HEK293 (cell line): Measurements from ENCODE around the gene PRSS23.

Source experiments
- EGR2 ChIP-seq: fragments of 450-650 bp; formaldehyde crosslinking; IDR thresholded peaks from 2 replicates; pipeline ENCODE4 v1.5.1; 2016; ENCODE audit warnings: low read depth, missing biosample characterization, missing genetic modification characterization
- GFI1B ChIP-seq: fragments of 450-650 bp; formaldehyde crosslinking; IDR thresholded peaks from 2 replicates; pipeline ENCODE4 v1.5.1; 2016; ENCODE audit warnings: missing biosample characterization, missing genetic modification characterization
- HOXA7 ChIP-seq: sonication (generic); formaldehyde crosslinking; IDR thresholded peaks from 2 replicates; pipeline ENCODE4 v1.8.1; 2022; ENCODE audit warnings: missing genetic modification reagents, borderline replicate concordance
- HOXC10 ChIP-seq: sonication (generic); formaldehyde crosslinking; IDR thresholded peaks from 2 replicates; pipeline ENCODE4 v1.8.1; 2023; ENCODE audit warnings: mild to moderate bottlenecking, missing genetic modification reagents
- MZF1 ChIP-seq: fragments of 450-650 bp; formaldehyde crosslinking; IDR thresholded peaks from 2 replicates; pipeline ENCODE4 v1.5.1; 2017; ENCODE audit warnings: missing biosample characterization, missing genetic modification characterization, borderline replicate concordance
- OVOL3 ChIP-seq: fragments of 450-650 bp; formaldehyde crosslinking; IDR thresholded peaks from 2 replicates; pipeline ENCODE4 v1.5.1; 2016; ENCODE audit warnings: missing biosample characterization, missing genetic modification characterization
- SP3 ChIP-seq: fragments of 450-650 bp; formaldehyde crosslinking; IDR thresholded peaks from 2 replicates; pipeline ENCODE4 v1.5.1; 2016; ENCODE audit warnings: missing biosample characterization, missing genetic modification characterization
- SP7 ChIP-seq: fragments of 450-650 bp; formaldehyde crosslinking; IDR thresholded peaks from 2 replicates; pipeline ENCODE4 v1.5.1; 2016; ENCODE audit warnings: missing biosample characterization, missing genetic modification characterization
- TCF7L2 ChIP-seq: IDR thresholded peaks from 2 replicates; pipeline ENCODE4 v1.6.1; 2011; ENCODE audit warnings: low read depth, mild to moderate bottlenecking, inconsistent platforms, low read length, moderate library complexity, borderline replicate concordance
- TRIM28 ChIP-seq: IDR thresholded peaks from 2 replicates; pipeline ENCODE4 v1.6.1; 2011; ENCODE audit warnings: low read length, control low read depth, borderline replicate concordance
- YY1 ChIP-seq: fragments of 450-650 bp; formaldehyde crosslinking; IDR thresholded peaks from 2 replicates; pipeline ENCODE4 v1.5.1; 2018; ENCODE audit warnings: missing biosample characterization, missing genetic modification characterization
- ZBTB7A ChIP-seq: fragments of 450-650 bp; formaldehyde crosslinking; IDR thresholded peaks from 2 replicates; pipeline ENCODE4 v1.5.1; 2016; ENCODE audit warnings: low read depth, missing biosample characterization, missing genetic modification characterization
- ZNF112 ChIP-seq: fragments of 450-650 bp; formaldehyde crosslinking; IDR thresholded peaks from 2 replicates; pipeline ENCODE4 v1.5.0; 2017; ENCODE audit warnings: missing biosample characterization, missing genetic modification characterization
- ZNF132 ChIP-seq: fragments of 450-650 bp; formaldehyde crosslinking; IDR thresholded peaks from 2 replicates; pipeline ENCODE4 v1.5.1; 2017; ENCODE audit warnings: missing biosample characterization, missing genetic modification characterization, borderline replicate concordance
- ZNF16 ChIP-seq: fragments of 450-650 bp; formaldehyde crosslinking; IDR thresholded peaks from 2 replicates; pipeline ENCODE4 v1.5.1; 2016; ENCODE audit warnings: low read depth, missing biosample characterization, missing genetic modification characterization
- ZNF211 ChIP-seq: fragments of 450-650 bp; formaldehyde crosslinking; IDR thresholded peaks from 2 replicates; pipeline ENCODE4 v1.5.1; 2016; ENCODE audit warnings: low read depth, missing biosample characterization, missing genetic modification characterization
- ZNF223 ChIP-seq: fragments of 450-650 bp; formaldehyde crosslinking; IDR thresholded peaks from 2 replicates; pipeline ENCODE4 v1.5.1; 2016; ENCODE audit warnings: missing biosample characterization, missing genetic modification characterization
- ZNF335 ChIP-seq: fragments of 450-650 bp; formaldehyde crosslinking; conservative IDR thresholded peaks from 2 replicates; pipeline ENCODE4 v1.5.1; 2016; ENCODE audit warnings: missing biosample characterization, missing genetic modification characterization
- ZNF394 ChIP-seq: fragments of 450-650 bp; formaldehyde crosslinking; IDR thresholded peaks from 2 replicates; pipeline ENCODE4 v1.5.1; 2016; ENCODE audit warnings: missing biosample characterization, missing genetic modification characterization, mild to moderate bottlenecking, moderate library complexity, borderline replicate concordance
- ZNF510 ChIP-seq: fragments of 450-650 bp; formaldehyde crosslinking; IDR thresholded peaks from 2 replicates; pipeline ENCODE4 v1.5.1; 2018; ENCODE audit warnings: mild to moderate bottlenecking, missing genetic modification characterization, missing biosample characterization; ENCODE audit not compliant: insufficient replicate concordance
- ZNF548 ChIP-seq: fragments of 450-650 bp; formaldehyde crosslinking; IDR thresholded peaks from 2 replicates; pipeline ENCODE4 v1.5.1; 2016; ENCODE audit warnings: missing biosample characterization, missing genetic modification characterization
- ZNF549 ChIP-seq: fragments of 450-650 bp; IDR thresholded peaks from 2 replicates; pipeline ENCODE4 v1.5.1; 2018; ENCODE audit warnings: missing biosample characterization, missing genetic modification characterization, mild to moderate bottlenecking, inconsistent platforms, moderate library complexity
- ZNF621 ChIP-seq: fragments of 450-650 bp; formaldehyde crosslinking; IDR thresholded peaks from 2 replicates; pipeline ENCODE4 v1.5.1; 2017; ENCODE audit warnings: missing biosample characterization, missing genetic modification characterization
- ZNF707 ChIP-seq: fragments of 450-650 bp; formaldehyde crosslinking; IDR thresholded peaks from 2 replicates; pipeline ENCODE4 v1.5.1; 2016; ENCODE audit warnings: missing biosample characterization, missing genetic modification characterization
- TF ChIP-seq, protein P1 (sequence below): fragments of 450-650 bp; formaldehyde crosslinking; IDR thresholded peaks from 2 replicates; pipeline ENCODE4 v1.5.1; 2016; ENCODE audit warnings: missing biosample characterization, missing genetic modification characterization
- TF ChIP-seq, protein P2 (sequence below): fragments of 450-650 bp; formaldehyde crosslinking; IDR thresholded peaks from 2 replicates; pipeline ENCODE4 v1.5.1; 2016; ENCODE audit warnings: missing biosample characterization, missing genetic modification characterization
- TF ChIP-seq, protein P3 (sequence below): fragments of 450-650 bp; formaldehyde crosslinking; IDR thresholded peaks from 2 replicates; pipeline ENCODE4 v1.5.1; 2016; ENCODE audit warnings: missing biosample characterization, missing genetic modification characterization
- TF ChIP-seq, protein P4 (sequence below): fragments of 450-650 bp; formaldehyde crosslinking; IDR thresholded peaks from 2 replicates; pipeline ENCODE4 v1.5.1; 2016; ENCODE audit warnings: missing biosample characterization, missing genetic modification characterization
- TF ChIP-seq, protein P5 (sequence below): fragments of 450-650 bp; IDR thresholded peaks from 2 replicates; pipeline ENCODE4 v1.5.1; 2018; ENCODE audit warnings: missing biosample characterization, mild to moderate bottlenecking, missing genetic modification characterization
- TF ChIP-seq, protein P6 (sequence below): fragments of 450-650 bp; formaldehyde crosslinking; IDR thresholded peaks from 2 replicates; pipeline ENCODE4 v1.5.1; 2016; ENCODE audit warnings: missing biosample characterization, missing genetic modification characterization

Gene PRSS23

DNA sequence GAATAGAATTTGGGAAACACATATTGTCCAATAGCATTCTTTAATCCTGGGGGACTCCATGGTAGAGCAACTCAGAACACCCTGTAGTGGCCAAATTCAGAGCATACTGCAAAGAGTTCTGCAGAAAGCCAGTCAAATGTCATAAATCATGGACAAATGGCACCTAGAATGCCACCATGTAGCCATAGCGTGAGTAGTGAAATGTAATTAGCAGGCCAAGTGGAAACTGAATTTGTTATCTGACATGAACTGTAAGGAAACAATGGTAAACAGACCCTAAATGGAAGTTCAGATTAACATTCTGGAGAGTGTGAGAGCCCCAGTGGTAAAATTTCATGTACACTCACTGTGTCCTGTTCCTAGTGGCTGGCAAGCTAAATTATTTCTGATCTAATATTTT, 7.0 kb upstream of the PRSS23 start (continued):
- TF ChIP-seq, protein P1, sequence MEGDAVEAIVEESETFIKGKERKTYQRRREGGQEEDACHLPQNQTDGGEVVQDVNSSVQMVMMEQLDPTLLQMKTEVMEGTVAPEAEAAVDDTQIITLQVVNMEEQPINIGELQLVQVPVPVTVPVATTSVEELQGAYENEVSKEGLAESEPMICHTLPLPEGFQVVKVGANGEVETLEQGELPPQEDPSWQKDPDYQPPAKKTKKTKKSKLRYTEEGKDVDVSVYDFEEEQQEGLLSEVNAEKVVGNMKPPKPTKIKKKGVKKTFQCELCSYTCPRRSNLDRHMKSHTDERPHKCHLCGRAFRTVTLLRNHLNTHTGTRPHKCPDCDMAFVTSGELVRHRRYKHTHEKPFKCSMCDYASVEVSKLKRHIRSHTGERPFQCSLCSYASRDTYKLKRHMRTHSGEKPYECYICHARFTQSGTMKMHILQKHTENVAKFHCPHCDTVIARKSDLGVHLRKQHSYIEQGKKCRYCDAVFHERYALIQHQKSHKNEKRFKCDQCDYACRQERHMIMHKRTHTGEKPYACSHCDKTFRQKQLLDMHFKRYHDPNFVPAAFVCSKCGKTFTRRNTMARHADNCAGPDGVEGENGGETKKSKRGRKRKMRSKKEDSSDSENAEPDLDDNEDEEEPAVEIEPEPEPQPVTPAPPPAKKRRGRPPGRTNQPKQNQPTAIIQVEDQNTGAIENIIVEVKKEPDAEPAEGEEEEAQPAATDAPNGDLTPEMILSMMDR (tag by site-specific recombination): no peak
- TF ChIP-seq ZNF510 (tag by site-specific recombination): no peak
- TF ChIP-seq, protein P2, sequence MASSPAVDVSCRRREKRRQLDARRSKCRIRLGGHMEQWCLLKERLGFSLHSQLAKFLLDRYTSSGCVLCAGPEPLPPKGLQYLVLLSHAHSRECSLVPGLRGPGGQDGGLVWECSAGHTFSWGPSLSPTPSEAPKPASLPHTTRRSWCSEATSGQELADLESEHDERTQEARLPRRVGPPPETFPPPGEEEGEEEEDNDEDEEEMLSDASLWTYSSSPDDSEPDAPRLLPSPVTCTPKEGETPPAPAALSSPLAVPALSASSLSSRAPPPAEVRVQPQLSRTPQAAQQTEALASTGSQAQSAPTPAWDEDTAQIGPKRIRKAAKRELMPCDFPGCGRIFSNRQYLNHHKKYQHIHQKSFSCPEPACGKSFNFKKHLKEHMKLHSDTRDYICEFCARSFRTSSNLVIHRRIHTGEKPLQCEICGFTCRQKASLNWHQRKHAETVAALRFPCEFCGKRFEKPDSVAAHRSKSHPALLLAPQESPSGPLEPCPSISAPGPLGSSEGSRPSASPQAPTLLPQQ: no peak
- TF ChIP-seq ZNF211 (tag by site-specific recombination): no peak
- no peak for TF ChIP-seq ZNF621 (tag by site-specific recombination)
- TF ChIP-seq, protein P3, sequence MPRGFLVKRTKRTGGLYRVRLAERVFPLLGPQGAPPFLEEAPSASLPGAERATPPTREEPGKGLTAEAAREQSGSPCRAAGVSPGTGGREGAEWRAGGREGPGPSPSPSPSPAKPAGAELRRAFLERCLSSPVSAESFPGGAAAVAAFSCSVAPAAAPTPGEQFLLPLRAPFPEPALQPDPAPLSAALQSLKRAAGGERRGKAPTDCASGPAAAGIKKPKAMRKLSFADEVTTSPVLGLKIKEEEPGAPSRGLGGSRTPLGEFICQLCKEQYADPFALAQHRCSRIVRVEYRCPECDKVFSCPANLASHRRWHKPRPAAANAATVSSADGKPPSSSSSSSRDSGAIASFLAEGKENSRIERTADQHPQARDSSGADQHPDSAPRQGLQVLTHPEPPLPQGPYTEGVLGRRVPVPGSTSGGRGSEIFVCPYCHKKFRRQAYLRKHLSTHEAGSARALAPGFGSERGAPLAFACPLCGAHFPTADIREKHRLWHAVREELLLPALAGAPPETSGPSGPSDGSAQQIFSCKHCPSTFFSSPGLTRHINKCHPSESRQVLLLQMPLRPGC (tag by site-specific recombination): 0 out of 2 replicates have a peak, but pooled peaks have one; percentile 22
- no peak for TF ChIP-seq ZNF223
- no peak for TF ChIP-seq OVOL3 (tag by site-specific recombination)
- no peak for TF ChIP-seq TCF7L2
- TF ChIP-seq ZNF335: no peak
- no peak for TF ChIP-seq ZNF16 (tag by site-specific recombination)
- TF ChIP-seq TRIM28: peak; percentile 71; the same call in 1 of the 2 replicates
- no peak for TF ChIP-seq EGR2 (tag by site-specific recombination)
- TF ChIP-seq YY1 (tag by site-specific recombination): no peak
- TF ChIP-seq MZF1 (tag by site-specific recombination): no peak
- no peak for TF ChIP-seq ZNF394 (tag by site-specific recombination)
- TF ChIP-seq ZNF548 (tag by site-specific recombination): no peak
- TF ChIP-seq HOXA7 (CRISPR knock-in tag): no peak
- no peak for TF ChIP-seq ZBTB7A (tag by site-specific recombination)
- peak; percentile 79 for TF ChIP-seq SP7
- TF ChIP-seq, protein P4, sequence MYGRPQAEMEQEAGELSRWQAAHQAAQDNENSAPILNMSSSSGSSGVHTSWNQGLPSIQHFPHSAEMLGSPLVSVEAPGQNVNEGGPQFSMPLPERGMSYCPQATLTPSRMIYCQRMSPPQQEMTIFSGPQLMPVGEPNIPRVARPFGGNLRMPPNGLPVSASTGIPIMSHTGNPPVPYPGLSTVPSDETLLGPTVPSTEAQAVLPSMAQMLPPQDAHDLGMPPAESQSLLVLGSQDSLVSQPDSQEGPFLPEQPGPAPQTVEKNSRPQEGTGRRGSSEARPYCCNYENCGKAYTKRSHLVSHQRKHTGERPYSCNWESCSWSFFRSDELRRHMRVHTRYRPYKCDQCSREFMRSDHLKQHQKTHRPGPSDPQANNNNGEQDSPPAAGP (tag by site-specific recombination): no peak
- no peak for TF ChIP-seq ZNF707 (tag by site-specific recombination)
- TF ChIP-seq, protein P5, sequence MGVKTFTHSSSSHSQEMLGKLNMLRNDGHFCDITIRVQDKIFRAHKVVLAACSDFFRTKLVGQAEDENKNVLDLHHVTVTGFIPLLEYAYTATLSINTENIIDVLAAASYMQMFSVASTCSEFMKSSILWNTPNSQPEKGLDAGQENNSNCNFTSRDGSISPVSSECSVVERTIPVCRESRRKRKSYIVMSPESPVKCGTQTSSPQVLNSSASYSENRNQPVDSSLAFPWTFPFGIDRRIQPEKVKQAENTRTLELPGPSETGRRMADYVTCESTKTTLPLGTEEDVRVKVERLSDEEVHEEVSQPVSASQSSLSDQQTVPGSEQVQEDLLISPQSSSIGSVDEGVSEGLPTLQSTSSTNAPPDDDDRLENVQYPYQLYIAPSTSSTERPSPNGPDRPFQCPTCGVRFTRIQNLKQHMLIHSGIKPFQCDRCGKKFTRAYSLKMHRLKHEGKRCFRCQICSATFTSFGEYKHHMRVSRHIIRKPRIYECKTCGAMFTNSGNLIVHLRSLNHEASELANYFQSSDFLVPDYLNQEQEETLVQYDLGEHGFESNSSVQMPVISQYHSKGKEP: peak; percentile 39; the same call in 1 of the 2 replicates
- TF ChIP-seq GFI1B: no peak
- TF ChIP-seq ZNF549 (tag by site-specific recombination): no peak
- TF ChIP-seq ZNF112 (tag by site-specific recombination): no peak
- TF ChIP-seq ZNF132 (tag by site-specific recombination): no peak
- TF ChIP-seq HOXC10 (CRISPR knock-in tag): no peak
- TF ChIP-seq, protein P6, sequence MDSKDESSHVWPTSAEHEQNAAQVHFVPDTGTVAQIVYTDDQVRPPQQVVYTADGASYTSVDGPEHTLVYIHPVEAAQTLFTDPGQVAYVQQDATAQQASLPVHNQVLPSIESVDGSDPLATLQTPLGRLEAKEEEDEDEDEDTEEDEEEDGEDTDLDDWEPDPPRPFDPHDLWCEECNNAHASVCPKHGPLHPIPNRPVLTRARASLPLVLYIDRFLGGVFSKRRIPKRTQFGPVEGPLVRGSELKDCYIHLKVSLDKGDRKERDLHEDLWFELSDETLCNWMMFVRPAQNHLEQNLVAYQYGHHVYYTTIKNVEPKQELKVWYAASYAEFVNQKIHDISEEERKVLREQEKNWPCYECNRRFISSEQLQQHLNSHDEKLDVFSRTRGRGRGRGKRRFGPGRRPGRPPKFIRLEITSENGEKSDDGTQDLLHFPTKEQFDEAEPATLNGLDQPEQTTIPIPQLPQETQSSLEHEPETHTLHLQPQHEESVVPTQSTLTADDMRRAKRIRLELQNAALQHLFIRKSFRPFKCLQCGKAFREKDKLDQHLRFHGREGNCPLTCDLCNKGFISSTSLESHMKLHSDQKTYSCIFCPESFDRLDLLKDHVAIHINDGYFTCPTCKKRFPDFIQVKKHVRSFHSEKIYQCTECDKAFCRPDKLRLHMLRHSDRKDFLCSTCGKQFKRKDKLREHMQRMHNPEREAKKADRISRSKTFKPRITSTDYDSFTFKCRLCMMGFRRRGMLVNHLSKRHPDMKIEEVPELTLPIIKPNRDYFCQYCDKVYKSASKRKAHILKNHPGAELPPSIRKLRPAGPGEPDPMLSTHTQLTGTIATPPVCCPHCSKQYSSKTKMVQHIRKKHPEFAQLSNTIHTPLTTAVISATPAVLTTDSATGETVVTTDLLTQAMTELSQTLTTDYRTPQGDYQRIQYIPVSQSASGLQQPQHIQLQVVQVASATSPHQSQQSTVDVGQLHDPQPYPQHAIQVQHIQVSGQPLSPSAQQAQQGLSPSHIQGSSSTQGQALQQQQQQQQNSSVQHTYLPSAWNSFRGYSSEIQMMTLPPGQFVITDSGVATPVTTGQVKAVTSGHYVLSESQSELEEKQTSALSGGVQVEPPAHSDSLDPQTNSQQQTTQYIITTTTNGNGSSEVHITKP: peak; percentile 48
- TF ChIP-seq SP3: no peak
